ENCODE results near the gene BACE2.

GRCh38 chr21:41243107-41243506 is 75.1 kb downstream of the BACE2 start:
- TF ChIP-seq CTCF (IDR thresholded peaks at IDR 0.05) (no peak), EZH2 (IDR thresholded peaks at IDR 0.05; ENCODE audit: borderline replicate concordance, insufficient read depth, low read depth, low read length, poor library complexity, severe bottlenecking) (no peak)
